GM12892 (cell line): ENCODE results near the gene FAM210A.

Source experiments
- DNase-seq: peaks from one replicate; pipeline ENCODE4 v3.0.0; 2011; ENCODE audit not compliant: insufficient read length
- FAIRE-seq: peaks from 2 replicates; lab custom pipeline; 2011; peaks lifted over from hg19 to GRCh38; lab: Jason Lieb, UNC
- POLR2A ChIP-seq: IDR thresholded peaks from 2 replicates; pipeline ENCODE4 v1.6.1; 2011; ENCODE audit warnings: low read depth, low read length, control low read depth
- POLR2AphosphoS5 ChIP-seq: IDR thresholded peaks from 2 replicates; pipeline ENCODE4 v1.6.1; 2011; ENCODE audit warnings: low read depth, low read length, control low read depth
- TAF1 ChIP-seq: IDR thresholded peaks from 2 replicates; pipeline ENCODE4 v1.6.1; 2011; ENCODE audit warnings: low read depth, mild to moderate bottlenecking, control low read depth, low read length, borderline replicate concordance

The FAM210A gene

DNA sequence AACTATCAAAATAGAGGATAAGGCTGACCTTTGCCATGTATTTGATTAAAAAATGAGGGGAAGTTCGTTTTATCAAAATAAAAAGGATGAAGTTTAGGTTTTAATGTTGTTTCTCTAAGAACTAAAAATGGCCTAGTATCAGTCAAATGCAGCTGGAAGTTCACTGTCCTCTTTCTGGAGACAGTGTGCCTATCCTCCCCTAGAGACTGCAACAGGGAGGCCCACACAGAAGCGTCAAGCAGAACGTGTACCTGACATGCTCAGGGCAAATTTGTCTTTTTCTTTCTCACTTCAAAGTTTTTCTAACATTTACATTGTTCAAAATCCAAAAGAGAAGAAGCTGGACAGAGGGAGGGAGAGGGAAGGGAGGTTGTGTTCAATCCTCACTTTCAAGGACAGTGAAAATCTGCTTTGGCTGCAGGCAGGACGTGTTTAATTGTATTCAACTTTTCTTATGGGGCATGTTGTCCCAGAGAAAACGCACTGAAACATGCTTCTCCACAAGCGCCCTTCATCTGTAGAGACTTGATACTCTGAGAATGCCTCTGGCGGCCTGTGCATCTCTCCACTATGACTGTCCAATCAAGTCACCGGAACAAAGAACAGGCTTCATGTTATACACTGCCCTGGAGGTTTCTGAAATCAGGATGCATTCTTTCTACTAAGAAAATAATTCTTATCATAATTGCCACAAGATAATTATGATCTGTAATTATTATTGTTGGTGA is 65.1 kb downstream of the FAM210A start:
- FAIRE-seq (no peak), DNase-seq (no peak)
- TF ChIP-seq POLR2A (no peak), POLR2AphosphoS5 (no peak), TAF1 (no peak)

DNA sequence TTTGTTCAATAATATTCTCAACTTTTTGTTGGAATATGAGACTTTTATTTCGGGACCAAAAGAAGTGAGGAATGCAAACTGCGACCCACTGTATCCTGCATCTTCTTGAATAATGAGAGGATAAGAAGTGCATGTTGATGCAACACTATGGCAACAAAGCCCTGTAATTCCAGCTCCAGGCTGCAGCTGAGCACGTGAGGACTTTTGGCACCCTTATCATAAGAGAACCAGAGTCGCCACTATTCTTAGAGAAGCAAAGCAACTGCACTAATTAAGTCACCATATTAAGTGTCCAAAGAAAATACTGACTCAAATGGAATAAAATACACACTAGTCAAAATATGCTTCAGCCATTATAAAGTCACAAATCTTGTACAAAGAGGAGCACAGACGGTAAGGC is 65.8 kb downstream of the FAM210A start:
- DNase-seq (no peak), FAIRE-seq (no peak)
- no peak for TF ChIP-seq TAF1
- no peak for TF ChIP-seq POLR2AphosphoS5
- TF ChIP-seq POLR2A, result no peak

DNA sequence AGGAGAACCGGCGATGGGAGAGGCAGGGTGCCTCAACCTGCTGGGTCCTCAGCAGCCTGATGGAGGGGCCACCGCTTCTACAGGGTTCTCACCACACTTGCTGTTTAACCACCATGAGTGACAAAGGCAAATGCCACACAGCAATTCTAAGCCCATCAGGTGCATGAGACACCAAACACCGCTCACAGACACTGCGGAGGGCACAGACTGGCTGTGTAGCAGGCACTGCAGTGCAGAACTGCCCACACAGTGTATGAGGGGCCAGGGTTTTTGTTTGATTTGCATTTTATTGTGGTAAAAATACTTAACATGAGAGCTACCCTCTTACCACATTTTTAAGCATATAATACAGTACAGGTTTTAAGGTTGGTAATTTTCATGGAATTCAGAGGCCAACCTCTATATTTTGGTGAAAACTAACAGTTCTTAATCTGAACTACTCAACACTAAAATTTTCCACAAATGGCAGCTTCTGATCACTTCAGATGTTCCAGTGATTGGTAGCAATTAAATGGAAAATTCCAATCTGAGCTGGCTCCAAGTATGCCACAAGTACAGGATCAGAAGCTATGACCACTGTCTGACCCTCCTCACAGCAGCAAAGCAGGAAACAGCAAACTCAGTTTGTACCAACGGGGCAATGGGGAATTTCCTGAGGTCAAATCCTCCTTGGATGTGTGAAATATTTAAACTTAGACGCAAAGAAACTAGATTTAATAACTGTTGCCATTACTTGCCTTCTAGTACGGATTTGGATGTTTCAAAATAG is 67.7 kb downstream of the FAM210A start:
- DNase-seq (no peak), FAIRE-seq (no peak)
- TF ChIP-seq POLR2A (no peak), TAF1 (no peak), POLR2AphosphoS5 (no peak)

- FAIRE-seq (no peak), DNase-seq (no peak)
- TF ChIP-seq POLR2AphosphoS5, result no peak
- TF ChIP-seq POLR2A, result no peak
- no peak for TF ChIP-seq TAF1
These were observed 68.4 kb downstream of the FAM210A start for GRCh38 chr18:13657974-13658373.

GRCh38 chr18:13653746-13654433 is 72.5 kb downstream of the FAM210A start:
- FAIRE-seq (no peak), DNase-seq (no peak)
- TF ChIP-seq TAF1, result no peak
- TF ChIP-seq POLR2A, result no peak
- no peak for TF ChIP-seq POLR2AphosphoS5

- TF ChIP-seq POLR2AphosphoS5, result no peak
- no peak for TF ChIP-seq TAF1
- TF ChIP-seq POLR2A, result no peak
- FAIRE-seq, result no peak
- no peak for DNase-seq
These were observed 76.7 kb downstream of the FAM210A start for GRCh38 chr18:13649397-13650390.

- FAIRE-seq, result no peak
- DNase-seq, result no peak
- TF ChIP-seq POLR2A (no peak; the same call in 1 of the 2 replicates), POLR2AphosphoS5 (no peak), TAF1 (no peak)
These were observed 78.6 kb downstream of the FAM210A start for GRCh38 chr18:13647761-13648160.

- DNase-seq, result no peak
- FAIRE-seq, result no peak
These were observed 79.7 kb downstream of the FAM210A start for GRCh38 chr18:13646633-13647032.

DNA sequence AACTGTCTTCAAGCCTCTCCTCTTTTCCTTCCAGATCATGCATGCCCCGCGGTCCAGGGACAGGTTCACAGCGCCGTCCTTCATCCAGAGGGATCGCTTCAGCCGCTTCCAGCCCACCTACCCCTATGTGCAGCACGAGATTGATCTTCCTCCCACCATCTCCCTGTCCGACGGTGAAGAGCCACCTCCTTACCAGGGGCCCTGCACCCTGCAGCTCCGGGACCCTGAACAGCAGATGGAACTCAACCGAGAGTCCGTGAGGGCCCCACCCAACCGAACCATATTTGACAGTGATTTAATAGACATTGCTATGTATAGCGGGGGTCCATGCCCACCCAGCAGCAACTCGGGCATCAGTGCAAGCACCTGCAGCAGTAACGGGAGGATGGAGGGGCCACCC is 81.3 kb downstream of the FAM210A start:
- TF ChIP-seq TAF1 (no peak), POLR2AphosphoS5 (no peak), POLR2A (no peak)
- DNase-seq, result no peak
- FAIRE-seq, result no peak

More at GRCh38 chr18:13646633-13647032, 79.7 kb downstream of the FAM210A start:
- TF ChIP-seq POLR2AphosphoS5 (no peak), TAF1 (no peak), POLR2A (no peak)

GRCh38 chr18:13643261-13643751 is 83.1 kb downstream of the FAM210A start:
- no peak for TF ChIP-seq TAF1
- no peak for TF ChIP-seq POLR2A
- no peak for TF ChIP-seq POLR2AphosphoS5
- FAIRE-seq (no peak), DNase-seq (no peak)
